ENCODE results near the gene ZNF426. TPM values are rescaled to one million over a fixed set of nuclear protein-coding genes. Genes with fewer than 3 reads are reported as not detected.
A peak's percentile ranks its signal among the peaks of the same experiment; 100 is the strongest.
"Not testable (repeated sequence)": the region's sequence is repeated elsewhere in the genome, so short reads cannot be mapped to it uniquely, and the experiment has no call there.

The ZNF426 gene
- 0.72 and 1.1 TPM in 2 replicates for total RNA-seq (2014; rRNA removed; shearing (Covaris generic); ENCODE audit: low replicate concordance)

DNA sequence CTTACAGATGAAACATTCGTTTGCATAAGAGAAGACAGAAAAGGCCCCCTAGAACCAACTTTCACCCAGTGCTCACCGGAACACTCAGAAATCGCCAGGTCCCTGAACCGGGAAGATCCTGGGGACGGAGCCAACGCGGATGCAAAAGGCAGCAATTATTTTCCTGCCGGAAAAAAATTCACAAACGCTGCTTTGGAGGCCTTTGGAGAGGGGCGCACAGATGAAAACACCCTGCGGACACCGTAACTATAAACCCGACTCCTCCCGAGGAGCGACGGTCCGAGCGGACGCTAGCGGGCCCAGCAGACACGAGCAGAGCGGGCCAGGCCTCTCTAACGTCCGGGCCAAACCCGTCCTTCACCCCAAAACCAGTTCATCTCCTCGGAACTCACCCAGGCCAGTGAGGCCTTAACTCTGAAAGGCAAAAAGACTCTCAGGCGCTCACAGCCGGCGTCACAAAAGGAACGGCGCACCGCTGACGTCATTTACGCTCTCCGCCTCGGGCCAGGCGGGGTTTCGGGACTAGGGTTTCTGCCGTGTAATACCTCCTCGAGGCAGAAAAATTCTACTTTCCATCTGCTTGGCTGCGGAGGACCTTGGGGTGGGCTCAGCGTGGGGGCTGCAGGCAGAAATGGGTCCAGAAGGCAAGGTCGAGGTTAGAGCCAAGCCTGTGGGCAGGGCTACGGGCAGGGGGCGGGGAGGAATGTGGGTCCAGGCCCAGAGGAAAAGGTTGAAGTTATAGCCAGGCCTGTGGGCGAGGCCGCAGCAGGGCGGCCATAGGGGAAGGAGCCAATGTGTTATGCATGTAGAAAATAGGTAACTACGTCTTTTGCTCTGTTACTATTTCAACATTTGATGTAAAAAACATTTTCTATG, at the start of gene ZNF426:
Gene ZNF426 (minus strand): TSS at position 463 of the 876 bp plus-strand sequence. CDS start 2,413 bp downstream, outside the sequence.
- peaks cover 38% of the 10 kb centered on the region for H3K9me3 ChIP-seq

DNA sequence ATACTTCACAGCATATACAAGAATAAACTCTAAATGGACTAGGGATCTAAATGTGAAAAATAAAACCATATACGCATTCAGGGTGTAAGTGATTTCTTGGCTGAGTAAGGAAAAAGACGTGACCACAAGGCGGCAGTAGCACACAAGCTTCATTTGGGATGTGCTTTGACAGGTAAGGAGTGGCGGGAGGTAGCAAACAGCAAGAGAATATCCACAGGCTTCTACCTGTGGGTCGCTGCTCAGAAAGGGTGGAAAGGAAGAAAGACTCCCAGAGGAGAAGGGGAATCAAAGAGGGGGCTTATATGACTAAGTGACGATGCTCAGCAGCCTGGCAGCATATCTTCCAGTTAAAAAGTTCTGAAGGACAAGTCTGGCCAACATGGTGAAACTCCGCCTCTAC, 48.3 kb upstream of the ZNF426 start:
- no peaks in the 10 kb centered on the region; the same call in 1 of the 2 replicates for H3K27me3 ChIP-seq
- DNase-seq = peak; percentile 56
- peaks cover 17% of the 10 kb centered on the region for H3K36me3 ChIP-seq
- peaks cover 17% of the 10 kb centered on the region for H3K9me3 ChIP-seq
- no peak overlapping the region for H3K4me3 ChIP-seq

More for the DNA sequence above, at the start of gene ZNF426:
- no peaks in the 10 kb centered on the region for H3K27me3 ChIP-seq
- peak within 1 kb of the TSS; percentile 33 for H3K4me3 ChIP-seq
- DNase-seq = peak; percentile 57
- no peaks in the 10 kb centered on the region for H3K36me3 ChIP-seq

DNA sequence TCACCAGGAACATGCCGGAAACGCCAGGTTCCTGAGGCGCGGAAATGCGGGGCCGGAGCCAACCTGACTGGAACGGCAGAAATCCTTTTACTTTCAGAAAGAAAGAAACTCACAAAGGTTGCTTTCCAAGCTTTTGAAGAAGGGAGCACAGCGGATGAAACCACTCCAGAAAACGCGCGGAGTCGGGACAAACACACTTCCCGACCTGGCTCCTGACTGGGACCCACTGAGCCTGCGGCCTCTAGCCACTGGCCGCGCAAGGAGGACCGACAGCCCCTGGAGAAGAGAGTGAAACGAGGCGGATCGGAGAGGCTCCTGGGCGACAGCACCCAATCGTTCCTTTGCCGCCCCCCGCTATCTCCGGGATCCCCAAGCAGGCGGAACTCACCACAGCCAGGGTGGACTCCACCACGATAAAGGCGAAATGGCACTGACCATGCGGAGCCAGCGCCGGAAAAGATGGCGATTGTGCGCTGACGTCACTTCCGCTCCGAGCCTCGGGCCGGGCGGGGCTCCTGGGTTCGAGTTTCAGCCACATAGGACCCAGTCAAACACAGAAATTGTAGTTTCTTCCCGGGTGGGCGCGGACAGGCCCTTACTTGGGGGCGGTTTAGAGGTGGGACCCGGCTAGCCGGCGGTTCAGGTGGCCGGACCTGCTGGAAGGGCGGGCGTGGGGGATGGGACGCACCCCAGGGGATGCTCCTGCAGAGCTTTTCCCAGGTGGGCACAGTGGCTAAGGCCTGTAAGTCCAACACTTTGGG, 45.8 kb upstream of the ZNF426 start, which contains the start of gene ZNF121:
Gene ZNF121 (minus strand): TSS at position 432 of the 761 bp plus-strand sequence. CDS start 16,407 bp downstream, outside the sequence.
- Histone ChIP-seq H3K4me3 (peak within 1 kb of the TSS; percentile 83), H3K27me3 (no peaks in the 10 kb centered on the region), H3K36me3 (peaks cover 42% of the 10 kb centered on the region), H3K9me3 (peaks cover 40% of the 10 kb centered on the region)
- peak; percentile 91 for DNase-seq

GRCh38 chr19:9582081-9582725, 43.8 kb upstream of the ZNF426 start:
- H3K9me3 ChIP-seq = peaks cover 55% of the 10 kb centered on the region
- H3K36me3 ChIP-seq = peaks cover 61% of the 10 kb centered on the region
- H3K27me3 ChIP-seq, DNase-seq, H3K4me3 ChIP-seq: not testable (repeated sequence)

- Histone ChIP-seq H3K36me3 (peaks cover 75% of the 10 kb centered on the region), H3K27me3 (no peaks in the 10 kb centered on the region), H3K9me3 (peaks cover 70% of the 10 kb centered on the region), H3K4me3 (no peak overlapping the region)
- no peak for DNase-seq
These were observed 42.3 kb upstream of the ZNF426 start for GRCh38 chr19:9580728-9581127.

- no peaks in the 10 kb centered on the region for H3K27me3 ChIP-seq
These were observed 31.8 kb upstream of the ZNF426 start for GRCh38 chr19:9570255-9570654.

GRCh38 chr19:9566729-9567128, 28.3 kb upstream of the ZNF426 start:
- DNase-seq = no peak
- Histone ChIP-seq H3K9me3 (peaks cover 93% of the 10 kb centered on the region), H3K36me3 (peaks cover 100% of the 10 kb centered on the region), H3K4me3 (no peak overlapping the region), H3K27me3 (no peaks in the 10 kb centered on the region)

More at GRCh38 chr19:9570255-9570654, 31.8 kb upstream of the ZNF426 start:
- Histone ChIP-seq H3K4me3 (no peak overlapping the region), H3K36me3 (peaks cover 98% of the 10 kb centered on the region), H3K9me3 (peaks cover 96% of the 10 kb centered on the region)
- no peak for DNase-seq

GRCh38 chr19:9565900-9566705, 27.7 kb upstream of the ZNF426 start:
- Histone ChIP-seq H3K36me3 (peaks cover 100% of the 10 kb centered on the region), H3K9me3 (peaks cover 91% of the 10 kb centered on the region), H3K27me3 (no peaks in the 10 kb centered on the region), H3K4me3 (no peak overlapping the region)
- no peak for DNase-seq

GRCh38 chr19:9552536-9553274, 14.3 kb upstream of the ZNF426 start:
- DNase-seq = no peak

DNA sequence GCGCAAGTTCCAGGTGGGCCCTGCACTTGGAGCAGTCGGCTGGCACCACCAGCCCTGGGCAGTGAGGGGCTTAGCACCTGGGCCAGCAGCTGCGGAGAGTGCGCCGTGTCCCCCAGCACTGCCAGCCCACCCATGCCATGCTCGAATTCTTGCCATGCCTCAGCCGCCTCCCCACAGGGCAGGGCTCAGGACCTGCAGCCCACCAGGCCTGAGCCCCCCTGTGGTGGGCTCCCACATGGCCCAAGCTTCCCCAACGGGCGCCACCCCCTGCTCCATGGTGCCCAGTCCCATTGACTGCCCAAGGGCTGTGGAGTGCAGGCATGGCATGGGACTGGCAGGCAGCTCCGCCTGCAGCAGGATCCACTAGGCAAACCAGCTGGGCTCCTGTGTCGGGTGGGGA, 9.4 kb upstream of the ZNF426 start:
- no peak for DNase-seq

More at GRCh38 chr19:9552536-9553274, 14.3 kb upstream of the ZNF426 start:
- no peaks in the 10 kb centered on the region for H3K27me3 ChIP-seq
- no peak overlapping the region for H3K4me3 ChIP-seq
- no peaks in the 10 kb centered on the region for H3K36me3 ChIP-seq
- H3K9me3 ChIP-seq = peaks cover 61% of the 10 kb centered on the region

GRCh38 chr19:9541281-9541680, 2.8 kb upstream of the ZNF426 start:
- not testable (repeated sequence) for H3K36me3 ChIP-seq, H3K27me3 ChIP-seq, H3K4me3 ChIP-seq, DNase-seq
- peaks cover 42% of the 10 kb centered on the region for H3K9me3 ChIP-seq

More for the DNA sequence above, 9.4 kb upstream of the ZNF426 start:
- no peaks in the 10 kb centered on the region for H3K36me3 ChIP-seq
- peaks cover 46% of the 10 kb centered on the region for H3K9me3 ChIP-seq
- no peaks in the 10 kb centered on the region for H3K27me3 ChIP-seq
- H3K4me3 ChIP-seq = no peak overlapping the region

GRCh38 chr19:9539921-9540320, 1.5 kb upstream of the ZNF426 start:
- not testable (repeated sequence) for H3K27me3 ChIP-seq, DNase-seq, H3K4me3 ChIP-seq, H3K36me3 ChIP-seq
- peaks cover 40% of the 10 kb centered on the region for H3K9me3 ChIP-seq

DNA sequence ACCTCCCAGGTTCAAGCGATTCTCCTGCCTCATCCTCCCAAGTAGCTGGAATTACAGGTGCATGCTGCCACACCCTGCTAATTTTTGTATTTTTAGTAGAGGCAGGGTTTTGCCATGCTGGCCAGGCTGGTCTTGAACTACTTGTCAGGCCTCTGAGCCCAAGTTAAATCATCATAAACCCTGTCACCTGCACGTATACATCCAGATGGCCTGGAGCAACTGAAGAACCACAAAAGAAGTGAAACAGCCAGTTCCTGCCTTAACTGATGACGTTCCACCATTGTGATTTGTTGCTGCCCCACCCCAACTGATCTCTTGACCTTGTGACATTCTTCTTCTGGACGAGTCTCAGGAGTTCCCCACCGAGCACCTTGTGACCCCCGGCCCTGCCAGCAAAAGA, 756 bp upstream of the ZNF426 start:
- peaks cover 40% of the 10 kb centered on the region for H3K9me3 ChIP-seq
- H3K27me3 ChIP-seq, H3K4me3 ChIP-seq, DNase-seq, H3K36me3 ChIP-seq: not testable (repeated sequence)

DNA sequence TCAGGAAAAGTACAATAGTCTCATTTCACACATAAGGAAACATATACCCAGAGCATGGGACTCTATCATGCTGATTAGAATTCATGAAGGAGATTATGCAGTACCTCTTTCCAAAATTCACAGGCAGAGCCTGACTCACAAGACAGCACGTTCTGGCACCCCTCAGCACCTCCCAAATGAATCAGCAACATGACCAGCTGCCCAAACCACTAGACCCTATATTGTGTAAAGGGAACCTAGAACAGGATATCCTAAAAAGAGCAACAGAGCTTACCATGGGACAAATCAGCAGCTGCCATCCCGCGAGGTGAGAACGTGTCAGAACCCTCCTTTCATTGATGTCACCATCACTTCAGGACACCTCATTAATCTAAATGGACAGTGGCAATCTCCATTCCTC, 2.5 kb downstream of the ZNF426 start:
- Histone ChIP-seq H3K9me3 (peaks cover 56% of the 10 kb centered on the region), H3K36me3 (no peaks in the 10 kb centered on the region; the same call in 1 of the 2 replicates), H3K4me3 (no peak overlapping the region), H3K27me3 (no peaks in the 10 kb centered on the region)
- peak; percentile 41 for DNase-seq

GRCh38 chr19:9531933-9532332, 6.5 kb downstream of the ZNF426 start:
- peak; percentile 73 for DNase-seq
- H3K36me3 ChIP-seq = peaks cover 3% of the 10 kb centered on the region

More at GRCh38 chr19:9531933-9532332, 6.5 kb downstream of the ZNF426 start:
- H3K4me3 ChIP-seq = no peak overlapping the region
- H3K9me3 ChIP-seq = peaks cover 60% of the 10 kb centered on the region
- no peaks in the 10 kb centered on the region for H3K27me3 ChIP-seq
